HEK293 (cell line): ENCODE measurements around the gene DCTN2.

Experiments
- CTCF ChIA-PET: fragments of 350-600 bp; formaldehyde crosslinking; extraction: SDS; loops from one replicate; lab custom pipeline; 2021; ENCODE audit warnings: antibody characterized with exemption; lab: Yijun Ruan, JAX
- POLR2A ChIA-PET: fragments of 300-600 bp; formaldehyde crosslinking; extraction: SDS; loops from one replicate; lab custom pipeline; 2020; ENCODE audit warnings: antibody characterized with exemption, inconsistent platforms; lab: Yijun Ruan, JAX
- H3K27ac ChIP-seq: fragments of 200-500 bp; sonication (Bioruptor generic); 2 replicates; pipeline ENCODE4 v1.5.1; 2014; ENCODE audit warnings: low read depth, low read length, control low read depth, inconsistent platforms; ENCODE audit errors: extremely low read depth
- H3K36me3 ChIP-seq, 2 experiments: fragments of 200-500 bp in 1 of 2; sonication (Bioruptor generic) in 1 of 2; 1 replicate in 1 of 2; 2 replicates in 1 of 2; pipeline ENCODE4 v1.5.1; 2014 to 2017; ENCODE audit warnings: inconsistent platforms in 2 of 2, low read length in 2 of 2; ENCODE audit not compliant: control insufficient read depth in 2 of 2, insufficient read depth in 1 of 2
- H3K4me1 ChIP-seq: fragments of 200-500 bp; sonication (Bioruptor generic); 2 replicates; pipeline ENCODE4 v1.5.1; 2014; ENCODE audit warnings: mild to moderate bottlenecking, low read length, inconsistent platforms; ENCODE audit not compliant: control insufficient read depth, insufficient read depth
- H3K4me3 ChIP-seq: 2 replicates; pipeline ENCODE4 v1.5.1; 2011; ENCODE audit warnings: low read depth, mild to moderate bottlenecking, control low read depth, low read length, moderate library complexity
- H3K9me3 ChIP-seq: fragments of 200-500 bp; sonication (Bioruptor generic); 2 replicates; pipeline ENCODE4 v1.5.1; 2014; ENCODE audit warnings: low read depth, low read length, inconsistent platforms; ENCODE audit not compliant: control insufficient read depth, insufficient read depth
- IKZF3 ChIP-seq: fragments of 450-650 bp; IDR thresholded peaks from 2 replicates; pipeline ENCODE4 v1.5.0; 2018; ENCODE audit warnings: missing biosample characterization, mild to moderate bottlenecking, missing genetic modification characterization, moderate library complexity
- OVOL3 ChIP-seq: fragments of 450-650 bp; formaldehyde crosslinking; IDR thresholded peaks from 2 replicates; pipeline ENCODE4 v1.5.1; 2016; ENCODE audit warnings: missing biosample characterization, missing genetic modification characterization
- PRDM2 ChIP-seq: fragments of 450-650 bp; formaldehyde crosslinking; IDR thresholded peaks from 2 replicates; pipeline ENCODE4 v1.5.1; 2016; ENCODE audit warnings: missing biosample characterization, missing genetic modification characterization, borderline replicate concordance
- SCRT1 ChIP-seq: fragments of 450-650 bp; formaldehyde crosslinking; IDR thresholded peaks from 2 replicates; pipeline ENCODE4 v1.5.1; 2016; ENCODE audit warnings: missing biosample characterization, missing genetic modification characterization, borderline replicate concordance
- ZNF157 ChIP-seq: fragments of 450-650 bp; formaldehyde crosslinking; IDR thresholded peaks from 2 replicates; pipeline ENCODE4 v1.5.1; 2016; ENCODE audit warnings: missing biosample characterization, missing genetic modification characterization
- ZNF324 ChIP-seq: fragments of 450-650 bp; formaldehyde crosslinking; IDR thresholded peaks from 2 replicates; pipeline ENCODE4 v1.5.1; 2016; ENCODE audit warnings: missing biosample characterization, missing genetic modification characterization
- ZNF433 ChIP-seq: fragments of 450-650 bp; formaldehyde crosslinking; IDR thresholded peaks from 2 replicates; pipeline ENCODE4 v1.5.1; 2016; ENCODE audit warnings: missing biosample characterization, missing genetic modification characterization, low read depth
- ZNF473 ChIP-seq: fragments of 450-650 bp; formaldehyde crosslinking; IDR thresholded peaks from 2 replicates; pipeline ENCODE4 v1.5.1; 2017; ENCODE audit warnings: missing biosample characterization, missing genetic modification characterization
- ZNF488 ChIP-seq: fragments of 450-650 bp; formaldehyde crosslinking; IDR thresholded peaks from 2 replicates; pipeline ENCODE4 v1.5.1; 2016; ENCODE audit warnings: missing biosample characterization, missing genetic modification characterization
- ZNF776 ChIP-seq: fragments of 450-650 bp; formaldehyde crosslinking; IDR thresholded peaks from 2 replicates; pipeline ENCODE4 v1.5.0; 2017; ENCODE audit warnings: missing biosample characterization, missing genetic modification characterization, borderline replicate concordance
- ZNF777 ChIP-seq: fragments of 450-650 bp; formaldehyde crosslinking; IDR thresholded peaks from 2 replicates; pipeline ENCODE4 v1.5.1; 2017; ENCODE audit warnings: missing biosample characterization, missing genetic modification characterization, borderline replicate concordance
- ZNF785 ChIP-seq: fragments of 450-650 bp; formaldehyde crosslinking; IDR thresholded peaks from 2 replicates; pipeline ENCODE4 v1.5.1; 2016; ENCODE audit warnings: missing biosample characterization, missing genetic modification characterization
- ZNF843 ChIP-seq: fragments of 450-650 bp; formaldehyde crosslinking; IDR thresholded peaks from 2 replicates; pipeline ENCODE4 v1.5.1; 2016; ENCODE audit warnings: missing biosample characterization, missing genetic modification characterization
- ZSCAN16 ChIP-seq: fragments of 450-650 bp; formaldehyde crosslinking; IDR thresholded peaks from 2 replicates; pipeline ENCODE4 v1.5.1; 2016; ENCODE audit warnings: missing biosample characterization, missing genetic modification characterization
- ZXDB ChIP-seq: fragments of 450-650 bp; formaldehyde crosslinking; IDR thresholded peaks from 2 replicates; pipeline ENCODE4 v1.5.1; 2016; ENCODE audit warnings: missing biosample characterization, missing genetic modification characterization
- TF ChIP-seq, protein P1 (sequence below): fragments of 450-650 bp; IDR thresholded peaks from 2 replicates; pipeline ENCODE4 v1.5.1; 2018; ENCODE audit warnings: missing biosample characterization, missing genetic modification characterization
- TF ChIP-seq, protein P2 (sequence below): fragments of 450-650 bp; formaldehyde crosslinking; IDR thresholded peaks from 2 replicates; pipeline ENCODE4 v1.5.1; 2016; ENCODE audit warnings: missing biosample characterization, missing genetic modification characterization

Gene DCTN2

GRCh38 chr12:57529831-57530230, 17.2 kb downstream of the DCTN2 start:
- CTCF ChIA-PET = interaction anchor here (0.8 kb wide), 1 partner anchor 56 kb away, joined by 3 read pairs; no protein-coding TSS in a partner anchor

More at GRCh38 chr12:57529831-57530230, 17.2 kb downstream of the DCTN2 start:
- Histone ChIP-seq H3K27ac (no peak overlapping the region), H3K4me3 (no peak overlapping the region), H3K36me3 (peaks cover 19 to 96% of the 10 kb centered on the region in 2 experiments), H3K9me3 (no peaks in the 10 kb centered on the region), H3K4me1 (no peaks in the 10 kb centered on the region)
- POLR2A ChIA-PET = interaction anchor here (0.5 to 1.5 kb wide), 2 partner anchors 16 to 242 kb away, joined by 4 to 6 read pairs; partner anchors contain the start of gene METTL1
- no peak for TF ChIP-seq ZNF776 (tag by site-specific recombination)
- TF ChIP-seq ZNF488 = no peak
- TF ChIP-seq ZNF473 (tag by site-specific recombination) = no peak
- TF ChIP-seq, protein P1, sequence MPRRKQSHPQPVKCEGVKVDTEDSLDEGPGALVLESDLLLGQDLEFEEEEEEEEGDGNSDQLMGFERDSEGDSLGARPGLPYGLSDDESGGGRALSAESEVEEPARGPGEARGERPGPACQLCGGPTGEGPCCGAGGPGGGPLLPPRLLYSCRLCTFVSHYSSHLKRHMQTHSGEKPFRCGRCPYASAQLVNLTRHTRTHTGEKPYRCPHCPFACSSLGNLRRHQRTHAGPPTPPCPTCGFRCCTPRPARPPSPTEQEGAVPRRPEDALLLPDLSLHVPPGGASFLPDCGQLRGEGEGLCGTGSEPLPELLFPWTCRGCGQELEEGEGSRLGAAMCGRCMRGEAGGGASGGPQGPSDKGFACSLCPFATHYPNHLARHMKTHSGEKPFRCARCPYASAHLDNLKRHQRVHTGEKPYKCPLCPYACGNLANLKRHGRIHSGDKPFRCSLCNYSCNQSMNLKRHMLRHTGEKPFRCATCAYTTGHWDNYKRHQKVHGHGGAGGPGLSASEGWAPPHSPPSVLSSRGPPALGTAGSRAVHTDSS (tag by site-specific recombination) = no peak
- TF ChIP-seq SCRT1 = no peak
- no peak for TF ChIP-seq IKZF3 (tag by site-specific recombination)
- TF ChIP-seq ZNF157 (tag by site-specific recombination) = no peak
- TF ChIP-seq ZNF324 (tag by site-specific recombination) = no peak
- no peak for TF ChIP-seq ZNF843 (tag by site-specific recombination)
- no peak for TF ChIP-seq PRDM2 (tag by site-specific recombination)
- TF ChIP-seq ZXDB = no peak
- no peak for TF ChIP-seq OVOL3 (tag by site-specific recombination)
- TF ChIP-seq, protein P2, sequence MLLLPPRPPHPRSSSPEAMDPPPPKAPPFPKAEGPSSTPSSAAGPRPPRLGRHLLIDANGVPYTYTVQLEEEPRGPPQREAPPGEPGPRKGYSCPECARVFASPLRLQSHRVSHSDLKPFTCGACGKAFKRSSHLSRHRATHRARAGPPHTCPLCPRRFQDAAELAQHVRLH = no peak
- no peak for TF ChIP-seq ZNF433 (tag by site-specific recombination)
- TF ChIP-seq ZNF785 (tag by site-specific recombination) = no peak
- TF ChIP-seq ZSCAN16 (tag by site-specific recombination) = no peak
- no peak for TF ChIP-seq ZNF777 (tag by site-specific recombination)
- TF ChIP-seq, all 188 proteins: peak for 0
